Suprapubic skin (tissue), 4 donors: ENCODE results near the gene ORAI2. TPM values are rescaled to one million over a fixed set of nuclear protein-coding genes. Genes with fewer than 3 reads are reported as not detected.

Source experiments
- DNase-seq, 2 donors: peaks; one replicate each; pipeline ENCODE4 v3.0.0-alpha.2; 2019; ENCODE audit warnings: low spot score in 2 of 2
- H3K27ac ChIP-seq: fragments of 200-600 bp; sonication (generic); one replicate; pipeline ENCODE4 v1.5.1; 2019
- H3K27me3 ChIP-seq: fragments of 200-600 bp; sonication (generic); one replicate; pipeline ENCODE4 v1.5.1; 2019
- H3K36me3 ChIP-seq: fragments of 200-600 bp; sonication (generic); one replicate; pipeline ENCODE4 v1.5.1; 2019
- H3K4me1 ChIP-seq: fragments of 200-600 bp; sonication (generic); one replicate; pipeline ENCODE4 v1.5.1; 2019
- H3K4me3 ChIP-seq: fragments of 200-600 bp; sonication (generic); one replicate; pipeline ENCODE4 v1.5.1; 2019; ENCODE audit warnings: mild to moderate bottlenecking
- H3K9me3 ChIP-seq: fragments of 200-600 bp; sonication (generic); one replicate; pipeline ENCODE4 v1.5.1; 2019
- CTCF ChIP-seq, 2 donors: fragments of 200-600 bp in 1 of 2; fragments of 450-650 bp in 1 of 2; sonication (generic) in 1 of 2; IDR thresholded peaks; one replicate each; pipeline ENCODE4 v1.5.1; 2016 to 2019; ENCODE audit warnings: antibody characterized with exemption in 2 of 2, mild to moderate bottlenecking in 1 of 2, moderate library complexity in 1 of 2
- EP300 ChIP-seq: sonication (generic); formaldehyde crosslinking; IDR thresholded peaks from one replicate; pipeline ENCODE4 v1.6.1; 2017; ENCODE audit warnings: antibody characterized with exemption
- POLR2A ChIP-seq, 2 donors: fragments of 450-650 bp; IDR thresholded peaks; one replicate each; pipeline ENCODE4 v1.6.1; 2017; ENCODE audit warnings: antibody characterized with exemption in 2 of 2, mild to moderate bottlenecking in 2 of 2, moderate library complexity in 2 of 2
- POLR2AphosphoS5 ChIP-seq, 3 donors: sonication (generic); formaldehyde crosslinking; IDR thresholded peaks; one replicate each; pipeline ENCODE4 v1.6.1; 2017; ENCODE audit warnings: antibody characterized with exemption in 3 of 3
- WGBS: methylation state at CpG from one replicate; pipeline ENCODE4 v1.1.5; 2018; 5-methylcytosine and 5-hydroxymethylcytosine counted together
- total RNA-seq, 4 donors: library from RNA; depleted of rRNA; stranded (reverse); fragments of >200 nt; gene quantifications; one replicate each; pipeline ENCODE4 v1.1.0, GENCODE V29; 2016

Gene ORAI2
- total RNA-seq = 1 to 10 TPM; 4.3 to 7.0 (median 5.0) TPM

GRCh38 chr7:102433219-102434038, at the start of gene ORAI2:
Gene ORAI2 (plus strand): TSS chr7:102433575. CDS start chr7:102438957, 5,382 bp downstream.
- DNase-seq = peak in 1 of 2 donors; percentile 83
- no peaks in the 10 kb centered on the region for H3K9me3 ChIP-seq
- H3K27ac ChIP-seq = no peak within 1 kb of the TSS
- TF ChIP-seq POLR2A (IDR thresholded peaks at IDR 0.05) (no peak), POLR2AphosphoS5 (IDR thresholded peaks at IDR 0.05) (no peak)
- H3K36me3 ChIP-seq = no peaks in the 10 kb centered on the region
- H3K4me1 ChIP-seq = peaks cover 36% of the 10 kb centered on the region
- H3K4me3 ChIP-seq = peak within 1 kb of the TSS; percentile 89
- 2% methylated on average over 23 of the region's 90 CpGs for WGBS
- H3K27me3 ChIP-seq = no peaks in the 10 kb centered on the region

DNA sequence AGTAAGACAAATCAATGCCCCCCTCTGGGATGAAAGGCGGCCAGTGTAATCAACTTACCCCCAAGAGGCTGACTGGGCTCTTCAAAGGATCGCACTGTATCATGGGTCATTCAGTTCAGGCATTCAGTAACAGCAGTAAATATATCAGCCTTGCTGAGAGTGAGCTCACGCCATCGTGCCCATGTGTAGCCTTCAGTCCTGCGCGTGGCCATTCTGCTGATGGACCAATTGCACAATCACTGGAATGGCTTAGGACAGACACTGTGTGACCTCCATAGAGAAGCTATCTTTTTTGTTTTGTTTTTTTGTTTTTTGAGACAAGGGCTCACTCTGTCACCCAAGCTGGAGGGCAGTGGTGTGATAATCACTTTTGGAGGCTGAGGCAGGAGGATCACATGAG, 46.3 kb upstream of the ORAI2 start:
- no peaks in the 10 kb centered on the region for H3K9me3 ChIP-seq
- no peak for DNase-seq
- no peak overlapping the region for H3K27ac ChIP-seq
- WGBS = 95% methylated on average over 6 of the region's 6 CpGs
- no peak overlapping the region for H3K4me3 ChIP-seq
- no peaks in the 10 kb centered on the region for H3K4me1 ChIP-seq
- TF ChIP-seq EP300 (no peak), POLR2A (IDR thresholded peaks at IDR 0.05) (no peak), POLR2AphosphoS5 (IDR thresholded peaks at IDR 0.05) (no peak), CTCF (IDR thresholded peaks at IDR 0.05) (no peak)
- no peaks in the 10 kb centered on the region for H3K27me3 ChIP-seq
- H3K36me3 ChIP-seq = peaks cover 30% of the 10 kb centered on the region

DNA sequence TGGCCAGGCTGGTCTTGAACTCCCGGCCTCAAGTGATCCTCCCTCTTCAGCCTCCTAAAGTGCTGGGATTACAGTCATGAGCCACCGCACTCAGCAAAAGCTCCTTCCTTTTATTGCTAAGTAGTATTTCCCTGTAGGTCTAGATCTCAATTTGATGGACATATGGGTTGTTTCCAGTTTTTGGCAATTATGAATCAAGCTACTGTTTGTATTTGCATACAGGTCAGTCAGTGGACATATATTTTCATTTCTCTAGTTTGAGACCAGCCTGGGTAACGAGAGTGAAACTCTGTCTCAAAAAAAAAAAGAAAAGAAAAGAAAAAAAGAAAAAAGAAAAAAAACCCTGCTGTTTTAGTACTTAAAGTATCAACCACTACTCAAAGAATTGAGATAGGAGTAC, 43.6 kb upstream of the ORAI2 start:
- WGBS = 92% methylated on average over 3 of the region's 3 CpGs

DNA sequence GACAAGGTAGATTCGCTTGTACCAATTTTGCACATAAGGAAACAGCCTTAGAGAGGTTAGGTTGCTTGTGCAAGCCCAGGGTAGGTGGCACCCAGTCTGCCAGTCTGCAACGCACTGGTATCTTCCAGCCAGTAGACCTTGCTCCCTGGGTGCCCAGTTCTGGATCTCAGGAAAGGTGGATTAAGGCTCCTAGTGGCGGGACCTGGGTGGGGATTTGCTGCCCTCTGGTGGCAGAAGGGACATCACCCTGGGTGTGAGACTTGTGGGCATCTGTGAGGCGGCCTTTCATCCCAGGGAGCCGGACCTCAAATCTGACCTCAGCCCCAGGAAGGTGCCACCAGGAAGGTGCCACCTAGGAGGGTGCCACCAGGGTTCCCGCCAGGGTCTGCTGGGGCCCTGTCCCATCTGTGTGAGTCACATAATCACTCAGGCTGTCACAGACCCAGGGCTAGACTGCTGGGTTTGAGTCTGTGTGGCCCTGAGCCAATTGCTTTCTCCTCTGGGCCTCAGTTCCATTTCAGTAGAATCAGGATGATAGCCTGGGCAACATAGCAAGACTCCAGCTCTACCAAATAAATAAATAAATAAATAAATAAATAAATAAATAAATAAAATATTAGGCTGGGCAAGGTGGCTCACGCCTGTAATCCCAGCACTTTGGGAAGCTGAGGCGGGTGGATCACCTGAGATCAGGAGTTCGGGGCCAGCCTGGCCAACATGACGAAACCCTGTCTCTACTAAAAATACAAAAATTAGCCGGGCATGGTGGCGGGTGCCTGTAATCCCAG, 42.5 kb upstream of the ORAI2 start:
- Histone ChIP-seq H3K27ac (no peak overlapping the region), H3K9me3 (no peaks in the 10 kb centered on the region), H3K4me3 (no peak overlapping the region), H3K36me3 (peaks cover 25% of the 10 kb centered on the region), H3K27me3 (no peaks in the 10 kb centered on the region), H3K4me1 (peaks cover 5% of the 10 kb centered on the region)
- TF ChIP-seq CTCF (IDR thresholded peaks at IDR 0.05) (peak; percentile 75 to 90), POLR2A (IDR thresholded peaks at IDR 0.05) (no peak), POLR2AphosphoS5 (IDR thresholded peaks at IDR 0.05) (no peak), EP300 (no peak)
- DNase-seq = peak; percentile 85 to 90
- 74% methylated on average over 10 of the region's 12 CpGs for WGBS

More for the DNA sequence above, 43.6 kb upstream of the ORAI2 start:
- no peak for TF ChIP-seq POLR2AphosphoS5 (IDR thresholded peaks at IDR 0.05)
- TF ChIP-seq POLR2A (IDR thresholded peaks at IDR 0.05) = no peak
- no peak for TF ChIP-seq CTCF (IDR thresholded peaks at IDR 0.05)
- no peak for TF ChIP-seq EP300
- H3K4me3 ChIP-seq = no peak overlapping the region
- H3K27ac ChIP-seq = no peak overlapping the region
- H3K9me3 ChIP-seq = no peaks in the 10 kb centered on the region
- no peaks in the 10 kb centered on the region for H3K4me1 ChIP-seq
- peaks cover 29% of the 10 kb centered on the region for H3K36me3 ChIP-seq
- no peaks in the 10 kb centered on the region for H3K27me3 ChIP-seq
- no peak for DNase-seq

DNA sequence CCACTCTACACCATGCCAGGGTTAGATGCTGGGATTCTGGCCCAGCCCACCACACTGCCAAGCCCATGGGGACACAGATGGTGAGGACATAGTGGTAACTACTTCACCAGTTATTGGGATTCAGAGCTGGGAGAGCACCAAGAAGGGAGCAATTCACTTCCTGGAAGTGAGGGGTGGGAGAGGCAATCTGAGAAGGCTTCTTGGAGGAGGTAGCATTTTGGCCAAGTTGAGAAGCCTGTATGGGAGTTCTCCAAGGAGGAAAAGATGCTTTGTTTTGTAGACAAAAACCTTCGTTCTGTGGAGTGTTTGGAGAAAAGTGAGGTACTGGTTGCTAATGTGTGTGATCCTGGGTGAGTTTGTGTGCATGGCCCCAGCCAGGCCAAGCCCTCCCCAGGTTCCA, 41.0 kb upstream of the ORAI2 start:
- Histone ChIP-seq H3K27ac (no peak overlapping the region), H3K4me3 (no peak overlapping the region), H3K9me3 (no peaks in the 10 kb centered on the region), H3K36me3 (peaks cover 19% of the 10 kb centered on the region), H3K27me3 (no peaks in the 10 kb centered on the region), H3K4me1 (peaks cover 12% of the 10 kb centered on the region)
- WGBS = 95% methylated on average over 1 of the region's 1 CpG
- TF ChIP-seq CTCF (IDR thresholded peaks at IDR 0.05) = no peak
- TF ChIP-seq POLR2AphosphoS5 (IDR thresholded peaks at IDR 0.05) = no peak
- no peak for TF ChIP-seq POLR2A (IDR thresholded peaks at IDR 0.05)
- no peak for TF ChIP-seq EP300
- DNase-seq = no peak
